SH-SY5Y (cell line): ENCODE results near the gene SMARCAL1.

Experiments
- GATA2 ChIP-seq: IDR thresholded peaks from 2 replicates; pipeline ENCODE4 v1.6.1; 2011; ENCODE audit warnings: mild to moderate bottlenecking, low read depth, low read length
- GATA3 ChIP-seq: IDR thresholded peaks from 2 replicates; pipeline ENCODE4 v1.6.1; 2011; ENCODE audit warnings: low read depth, mild to moderate bottlenecking, low read length, moderate library complexity

- no peak for TF ChIP-seq GATA3
- TF ChIP-seq GATA2, result no peak
Observed at GRCh38 chr2:216369821-216370220, 42.5 kb upstream of the SMARCAL1 start.
